AG09309 (cell line): ENCODE data around the gene GCM1.

Experiments used
- DNase-seq: peaks from one replicate; pipeline ENCODE4 v3.0.0-alpha.2; 2010; ENCODE audit warnings: low read depth
- H3K4me3 ChIP-seq: 2 replicates; pipeline ENCODE4 v1.5.1; 2011; ENCODE audit warnings: mild to moderate bottlenecking, low read depth, low read length, moderate library complexity; ENCODE audit not compliant: control insufficient read depth
- TF ChIP-seq, protein P1 (sequence below): IDR thresholded peaks from 2 replicates; pipeline ENCODE4 v1.5.1; 2011; ENCODE audit warnings: mild to moderate bottlenecking, low read depth, low read length, inconsistent platforms; ENCODE audit not compliant: insufficient read depth, control insufficient read depth; ENCODE audit errors: missing control alignments

The GCM1 gene

DNA sequence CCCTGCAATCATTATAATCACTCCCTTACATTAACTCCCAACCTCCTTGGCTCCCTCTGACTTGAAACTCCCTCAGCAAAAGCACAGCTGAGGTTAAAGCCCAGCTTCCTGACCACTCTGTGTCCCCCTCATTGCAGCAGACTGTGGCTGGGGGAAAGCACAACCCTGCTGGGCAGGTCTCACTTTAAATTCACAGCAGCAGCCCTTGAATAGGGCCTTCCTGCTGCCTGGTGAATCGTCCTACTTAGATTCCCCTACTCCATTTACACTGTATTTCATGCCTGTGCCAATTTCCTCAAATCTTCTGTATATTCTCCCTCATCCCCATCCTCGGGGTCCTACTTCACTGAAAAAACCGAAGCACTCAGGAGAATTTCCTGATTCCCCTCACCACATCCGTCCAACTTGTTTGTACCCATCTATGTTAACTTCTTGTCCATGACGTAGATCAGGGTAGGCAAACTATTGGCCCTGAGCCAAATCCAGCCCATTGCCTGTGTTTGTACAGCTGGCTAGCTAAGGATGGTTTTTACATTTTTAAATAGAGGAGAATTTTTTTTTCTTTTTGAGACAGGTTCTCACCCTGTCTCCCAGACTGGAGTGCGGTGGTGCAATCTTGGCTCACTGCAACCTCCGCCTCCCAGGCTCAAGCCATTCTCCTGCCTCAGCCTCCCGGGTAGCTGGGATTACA is 31.5 kb upstream of the GCM1 start:
- no peak overlapping the region for H3K4me3 ChIP-seq
- DNase-seq: no peak
- TF ChIP-seq, protein P1, sequence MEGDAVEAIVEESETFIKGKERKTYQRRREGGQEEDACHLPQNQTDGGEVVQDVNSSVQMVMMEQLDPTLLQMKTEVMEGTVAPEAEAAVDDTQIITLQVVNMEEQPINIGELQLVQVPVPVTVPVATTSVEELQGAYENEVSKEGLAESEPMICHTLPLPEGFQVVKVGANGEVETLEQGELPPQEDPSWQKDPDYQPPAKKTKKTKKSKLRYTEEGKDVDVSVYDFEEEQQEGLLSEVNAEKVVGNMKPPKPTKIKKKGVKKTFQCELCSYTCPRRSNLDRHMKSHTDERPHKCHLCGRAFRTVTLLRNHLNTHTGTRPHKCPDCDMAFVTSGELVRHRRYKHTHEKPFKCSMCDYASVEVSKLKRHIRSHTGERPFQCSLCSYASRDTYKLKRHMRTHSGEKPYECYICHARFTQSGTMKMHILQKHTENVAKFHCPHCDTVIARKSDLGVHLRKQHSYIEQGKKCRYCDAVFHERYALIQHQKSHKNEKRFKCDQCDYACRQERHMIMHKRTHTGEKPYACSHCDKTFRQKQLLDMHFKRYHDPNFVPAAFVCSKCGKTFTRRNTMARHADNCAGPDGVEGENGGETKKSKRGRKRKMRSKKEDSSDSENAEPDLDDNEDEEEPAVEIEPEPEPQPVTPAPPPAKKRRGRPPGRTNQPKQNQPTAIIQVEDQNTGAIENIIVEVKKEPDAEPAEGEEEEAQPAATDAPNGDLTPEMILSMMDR: no peak

DNA sequence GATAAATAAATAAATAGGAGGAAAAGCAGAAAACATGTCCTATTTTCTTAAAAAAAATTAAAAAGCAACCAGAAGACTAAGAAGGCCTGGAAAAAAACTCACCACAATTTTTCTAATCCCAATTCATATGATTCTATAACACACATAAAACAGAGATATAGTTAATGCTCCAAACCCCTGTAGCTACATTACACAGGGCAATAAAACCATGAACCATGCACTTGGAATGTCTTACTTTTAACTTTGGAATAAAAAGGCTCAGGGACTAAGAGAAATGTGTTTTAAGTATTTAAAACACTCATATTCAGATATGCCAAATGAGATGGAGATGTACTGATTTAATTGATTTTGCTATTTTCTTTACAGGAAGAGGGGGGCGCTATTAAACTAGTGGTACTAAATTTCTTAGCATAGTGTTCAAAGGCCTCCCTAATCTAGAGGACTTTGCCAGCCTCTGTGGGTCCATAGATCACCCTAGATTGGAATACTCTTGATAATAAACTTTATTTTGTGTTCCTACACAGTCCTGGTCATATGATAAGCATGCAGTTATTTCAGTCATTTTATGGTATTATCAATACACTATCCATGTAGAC is 30.3 kb upstream of the GCM1 start:
- H3K4me3 ChIP-seq: no peak overlapping the region
- DNase-seq: no peak
- TF ChIP-seq, protein P1: no peak

DNA sequence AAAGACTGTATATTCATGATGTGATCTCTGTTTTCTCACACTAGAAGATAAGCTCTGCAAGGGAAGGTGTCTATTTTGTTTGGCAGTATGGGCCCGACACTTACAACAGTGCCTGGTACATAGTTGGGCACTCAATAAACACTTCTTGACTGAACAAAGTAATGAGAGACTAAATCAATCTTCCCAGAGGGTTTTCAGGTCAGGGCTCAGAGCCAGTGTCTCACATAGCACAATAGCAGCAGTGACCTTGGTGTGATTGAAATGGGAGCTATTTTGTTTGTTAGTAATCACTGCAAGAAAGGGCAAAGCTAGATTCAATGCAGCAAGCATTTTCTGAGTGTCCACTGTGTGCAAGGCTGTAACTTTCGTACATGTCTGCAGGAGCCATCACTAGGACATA is 26.4 kb upstream of the GCM1 start:
- TF ChIP-seq, protein P1: no peak
- DNase-seq: no peak

DNA sequence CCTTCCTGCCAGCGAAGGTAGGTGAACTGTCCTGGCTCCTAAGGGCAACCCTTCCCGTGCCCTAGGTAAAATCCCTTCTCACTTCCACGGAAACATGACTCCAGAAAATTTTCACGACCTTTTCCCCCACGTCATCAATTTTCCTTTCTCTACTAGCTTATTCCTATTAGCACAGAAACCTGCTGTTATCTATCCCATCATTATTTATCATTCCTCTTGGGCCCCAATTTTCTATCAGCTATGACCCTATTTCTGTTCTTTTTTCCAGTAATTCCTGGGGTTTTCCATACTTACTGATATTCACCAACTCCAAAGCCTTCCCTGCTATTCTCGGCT is 23.8 kb upstream of the GCM1 start:
- no peak for DNase-seq
- H3K4me3 ChIP-seq: no peak overlapping the region
- TF ChIP-seq, protein P1: no peak

More for the DNA sequence above, 26.4 kb upstream of the GCM1 start:
- H3K4me3 ChIP-seq: no peak overlapping the region

DNA sequence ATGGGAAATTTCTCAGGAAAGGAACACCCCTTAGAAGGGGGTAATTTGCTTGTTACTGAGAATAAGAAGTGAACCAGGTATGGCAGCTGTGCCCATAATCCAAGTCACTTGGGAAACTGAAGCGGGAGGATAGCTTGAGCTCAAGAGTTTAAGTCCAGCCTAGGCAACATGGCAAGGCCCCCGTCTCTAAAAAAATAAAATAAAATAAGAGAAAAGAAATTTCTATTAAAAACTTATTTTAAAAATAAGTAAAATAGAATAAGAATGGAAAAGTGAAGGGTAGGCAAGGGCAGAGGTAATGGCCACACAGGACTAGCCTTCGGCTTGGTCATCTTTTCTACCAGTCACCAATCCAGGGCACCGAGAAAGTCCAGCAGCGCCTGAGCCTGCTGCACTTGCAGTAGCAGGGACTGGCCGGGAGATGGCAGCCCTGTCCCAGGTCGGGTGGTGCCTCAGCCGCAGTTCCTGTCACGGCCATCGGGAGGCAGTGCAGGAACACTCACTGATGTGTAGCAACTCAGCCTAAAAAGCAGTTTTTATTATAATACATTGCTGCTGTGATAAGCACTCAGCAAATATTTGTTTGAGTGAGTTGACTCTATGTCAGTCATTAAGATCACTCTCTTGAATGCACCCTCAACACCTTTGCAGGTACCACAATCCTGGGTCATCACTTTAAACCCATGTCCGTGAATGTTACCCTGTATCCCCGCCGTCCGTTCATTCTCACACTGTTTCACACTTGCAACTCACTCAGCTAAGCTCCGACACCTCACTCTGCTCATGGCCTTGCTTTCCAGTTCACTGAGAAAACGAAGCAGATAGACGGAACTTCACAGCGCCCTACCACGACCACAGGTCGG is 23.2 kb upstream of the GCM1 start:
- TF ChIP-seq, protein P1: peak; percentile 100
- no peak for DNase-seq
- H3K4me3 ChIP-seq: no peak overlapping the region

DNA sequence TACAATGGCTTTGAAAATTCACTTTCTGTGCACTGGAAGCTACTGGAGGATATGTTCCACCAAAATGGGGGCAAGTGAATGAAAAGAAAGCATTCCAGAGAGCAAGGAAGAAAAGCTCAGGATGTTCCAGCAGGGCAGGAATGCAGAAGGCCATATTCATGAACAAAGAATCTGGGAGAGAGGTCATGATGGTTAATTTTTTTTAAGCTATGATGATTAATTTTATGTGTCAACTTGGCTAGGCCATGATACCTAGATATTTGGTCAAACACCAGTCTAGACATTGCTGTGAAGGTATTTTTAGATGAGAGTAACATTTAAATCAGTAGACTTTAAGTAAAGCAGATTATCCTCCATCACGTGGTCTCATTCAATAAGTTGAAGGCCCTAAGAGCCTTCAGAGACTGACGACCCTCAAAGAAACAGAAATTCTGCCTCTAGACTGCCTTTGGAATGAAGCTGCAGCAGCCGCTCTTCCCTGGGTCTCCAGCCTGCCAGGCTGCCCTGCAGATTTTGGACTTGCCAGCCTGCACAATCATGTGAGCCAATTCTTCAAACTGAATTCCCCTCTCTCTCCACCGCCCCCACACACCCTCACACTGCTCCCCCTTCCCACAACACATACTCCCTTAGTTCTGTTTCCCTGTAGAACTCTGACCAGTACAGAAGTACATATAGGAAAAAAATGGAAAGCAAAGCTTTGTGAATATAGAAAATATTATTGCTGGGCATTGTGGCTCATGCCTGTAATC is 20.1 kb upstream of the GCM1 start:
- H3K4me3 ChIP-seq: no peak overlapping the region
- TF ChIP-seq, protein P1: no peak
- no peak for DNase-seq
